RPMI8226 (cell line): Measurements from ENCODE around the gene MRPL51.
A peak's percentile ranks its signal among the peaks of the same experiment; 100 is the strongest.
"Not testable (repeated sequence)": the region's sequence is repeated elsewhere in the genome, so short reads cannot be mapped to it uniquely, and the experiment has no call there.

Source experiments
- DNase-seq: peaks from one replicate; pipeline ENCODE4 v3.0.0-alpha.2; 2015

Gene MRPL51

DNA sequence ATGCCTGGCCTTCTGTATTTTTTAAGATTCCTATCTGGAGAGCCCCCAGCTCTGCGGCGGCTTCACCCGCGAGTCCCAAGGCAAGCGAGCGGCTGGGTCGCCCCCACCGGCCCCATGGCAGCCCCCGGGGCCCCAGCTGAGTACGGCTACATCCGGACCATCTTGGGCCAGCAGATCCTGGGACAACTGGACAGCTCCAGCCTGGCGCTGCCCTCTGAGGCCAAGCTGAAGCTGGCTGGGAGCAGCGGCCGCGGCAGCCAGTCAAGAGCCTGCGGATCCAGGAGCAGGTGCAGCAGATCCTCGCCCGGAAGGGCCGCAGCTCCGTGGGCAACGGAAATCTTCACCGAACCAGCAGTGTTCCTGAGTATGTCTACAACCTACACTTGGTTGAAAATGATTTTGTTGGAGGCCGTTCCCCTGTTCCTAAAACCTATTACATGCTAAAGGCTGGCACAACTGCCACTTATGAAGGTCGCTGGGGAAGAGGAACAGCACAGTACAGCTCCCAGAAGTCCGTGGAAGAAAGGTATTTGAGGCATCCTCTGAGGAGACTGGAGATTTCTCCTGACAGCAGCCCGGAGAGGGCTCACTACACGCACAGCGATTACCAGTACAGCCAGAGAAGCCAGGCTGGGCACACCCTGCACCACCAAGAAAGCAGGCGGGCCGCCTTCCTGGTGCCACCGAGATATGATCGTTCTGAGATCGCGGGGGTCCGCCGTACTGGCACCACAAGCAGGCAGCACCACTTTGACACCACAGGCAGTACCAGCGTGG, 15.3 kb downstream of the MRPL51 start:
- not testable (repeated sequence) for DNase-seq

DNA sequence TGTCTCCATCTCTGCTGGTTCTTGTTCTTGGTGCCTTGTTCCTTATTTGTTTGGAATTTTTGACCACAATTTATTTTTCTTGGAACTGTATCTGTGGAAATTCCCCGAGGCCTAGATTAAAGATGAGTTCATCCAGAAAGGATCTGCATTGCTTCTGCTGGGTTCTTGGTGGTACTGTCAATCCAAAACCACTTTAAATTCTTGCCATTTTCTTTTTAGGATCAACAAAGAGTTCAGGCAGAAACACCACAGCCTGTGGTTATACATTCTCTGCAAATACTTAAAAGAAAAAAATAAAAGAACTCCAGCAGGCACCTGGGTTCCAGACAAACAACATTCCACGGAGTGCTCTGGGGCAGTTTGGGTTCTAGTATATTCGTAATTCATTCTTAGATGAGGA, 16.6 kb downstream of the MRPL51 start:
- no peak for DNase-seq

DNA sequence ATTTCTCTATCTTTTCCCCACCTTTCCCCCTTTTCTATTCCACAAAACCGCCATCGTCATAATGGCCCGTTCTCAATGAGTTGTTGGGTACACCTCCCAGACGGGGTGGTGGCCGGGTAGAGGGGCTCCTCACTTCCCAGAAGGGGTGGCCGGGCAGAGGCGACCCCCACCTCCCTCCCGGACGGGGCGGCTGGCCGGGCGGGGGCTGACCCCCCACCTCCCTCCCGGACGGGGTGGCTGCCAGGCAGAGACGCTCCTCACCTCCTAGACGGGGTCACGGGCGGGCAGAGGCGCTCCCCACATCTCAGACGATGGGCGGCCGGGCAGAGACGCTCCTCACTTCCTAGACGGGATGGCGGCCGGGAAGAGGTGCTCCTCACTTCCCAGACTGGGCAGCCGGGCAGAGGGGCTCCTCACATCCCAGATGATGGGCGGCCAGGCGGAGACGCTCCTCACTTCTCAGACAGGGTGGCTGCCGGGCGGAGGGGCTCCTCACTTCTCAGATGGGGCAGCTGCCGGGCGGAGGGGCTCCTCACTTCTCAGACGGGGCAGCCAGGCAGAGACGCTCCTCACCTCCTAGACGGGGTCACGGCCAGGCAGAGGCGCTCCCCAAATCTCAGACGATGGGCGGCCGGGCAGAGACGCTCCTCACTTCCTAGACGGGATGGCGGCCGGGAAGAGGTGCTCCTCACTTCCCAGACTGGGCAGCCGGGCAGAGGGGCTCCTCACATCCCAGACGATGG, 17.7 kb downstream of the MRPL51 start:
- not testable (repeated sequence) for DNase-seq

DNA sequence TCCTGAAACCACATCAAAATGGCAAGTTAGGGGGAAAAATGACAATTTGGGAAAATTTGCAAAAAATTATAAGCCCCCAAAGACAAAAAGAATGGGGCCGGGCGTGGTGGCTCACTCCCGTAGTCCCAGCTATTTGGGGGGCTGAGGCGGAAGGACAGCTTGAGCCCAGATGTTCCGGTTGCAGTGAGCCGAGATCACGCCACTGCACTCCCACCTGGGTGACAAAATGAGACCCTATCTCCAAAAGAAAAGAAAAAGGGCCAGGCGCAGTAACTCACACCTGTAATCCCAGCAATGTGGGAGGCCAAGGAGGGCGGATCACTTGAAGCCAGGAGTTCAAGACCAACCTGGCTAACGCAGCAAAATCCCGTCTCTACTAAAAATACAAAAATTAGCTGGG, 20.6 kb downstream of the MRPL51 start:
- no peak for DNase-seq

DNA sequence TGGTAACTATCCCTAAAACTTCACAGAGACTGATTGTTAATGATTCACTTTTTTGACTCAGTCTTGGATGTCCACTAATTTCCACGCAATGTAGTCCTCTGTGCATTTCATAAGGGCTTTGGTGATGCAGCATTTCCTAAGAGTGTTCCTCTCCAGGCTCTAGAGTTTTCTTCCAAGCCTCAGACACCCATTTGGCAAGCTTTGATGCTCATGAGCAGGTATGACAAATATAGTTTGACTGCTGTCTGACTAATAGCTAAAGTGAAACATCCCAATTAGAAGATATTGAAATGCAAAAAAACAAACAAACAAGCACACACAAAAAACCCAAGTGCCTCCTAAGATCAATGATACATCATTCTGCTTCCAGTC, 21.1 kb downstream of the MRPL51 start:
- DNase-seq: no peak

DNA sequence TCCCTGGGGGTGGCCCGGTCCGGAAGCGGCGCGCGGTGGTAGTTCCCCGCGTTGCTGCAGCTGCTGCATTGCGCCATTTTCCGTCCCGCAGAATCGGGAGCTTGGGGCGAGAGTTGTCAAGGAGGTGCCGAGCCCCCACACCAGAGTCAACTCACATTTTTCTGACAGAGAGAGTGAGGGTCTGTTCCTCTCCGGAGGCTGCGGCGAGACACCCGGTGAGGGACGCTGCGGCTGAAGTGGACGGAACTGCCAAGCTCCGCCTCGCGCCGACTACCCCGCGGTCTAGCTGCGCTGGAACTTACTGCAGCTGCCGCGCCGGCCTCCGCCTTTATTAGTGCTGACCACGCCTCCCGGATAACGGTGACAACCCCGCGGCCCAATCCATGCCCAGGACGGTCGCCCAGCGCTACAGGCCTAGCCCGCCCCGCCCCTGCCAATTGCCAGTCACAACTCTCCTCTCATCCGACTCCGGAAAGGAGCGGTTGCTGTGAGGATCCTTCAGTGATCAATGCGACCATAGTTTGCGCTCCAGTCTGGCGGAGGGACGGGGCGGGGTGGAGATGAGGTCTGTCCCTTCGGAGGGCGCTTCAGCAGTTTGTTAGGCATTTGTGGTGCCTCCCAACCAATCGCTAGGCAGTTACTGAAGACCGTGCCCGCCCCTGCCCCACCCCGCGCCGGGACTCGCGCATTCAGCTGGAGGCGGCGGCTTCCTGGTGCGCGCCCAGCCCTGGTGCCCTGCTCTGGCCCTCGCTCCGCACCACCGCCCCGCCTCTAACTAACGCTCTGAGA, 22.5 kb downstream of the MRPL51 start, which contains the start of gene VAMP1:
Gene VAMP1 (minus strand): TSS at position 303 of the 789 bp plus-strand sequence. CDS start 146 bp downstream, at position 157.
- DNase-seq: peak; percentile 97

DNA sequence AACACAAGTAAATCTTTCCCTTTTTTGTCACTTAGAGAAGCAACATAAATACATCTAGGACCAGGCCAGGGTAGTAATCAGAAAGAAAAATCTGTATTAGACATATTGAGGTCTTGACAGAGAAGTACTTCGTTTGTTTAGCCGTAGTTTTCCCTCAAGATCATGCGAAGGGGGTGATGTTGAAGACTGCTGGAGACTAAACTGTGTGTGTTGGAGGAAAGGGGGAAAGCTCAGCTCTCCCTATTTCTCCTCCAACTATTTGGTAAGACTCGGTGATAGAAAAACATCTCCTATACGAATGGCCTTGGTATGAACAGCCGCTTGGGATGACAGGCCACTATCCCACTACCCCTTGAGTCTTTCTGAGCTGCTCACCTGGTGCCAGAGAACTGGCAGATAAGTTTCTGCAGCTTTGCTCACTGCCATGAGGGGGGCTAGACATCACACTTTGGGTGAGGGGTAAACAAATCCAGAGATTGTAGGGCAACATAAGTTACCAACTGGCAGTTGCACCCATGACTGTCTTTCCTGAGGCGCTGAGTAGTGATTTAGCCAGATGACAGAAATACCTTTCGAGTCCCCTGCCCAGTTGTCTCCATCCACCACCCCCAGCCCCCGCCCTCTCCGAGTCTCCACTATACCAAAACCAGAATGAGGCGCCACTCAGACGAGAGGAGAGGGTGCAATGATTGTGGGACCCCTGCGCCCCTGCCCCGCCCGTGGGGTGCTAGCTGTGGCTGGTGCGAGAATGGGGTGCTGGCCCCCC, 23.3 kb downstream of the MRPL51 start:
- peak; percentile 16 for DNase-seq

DNA sequence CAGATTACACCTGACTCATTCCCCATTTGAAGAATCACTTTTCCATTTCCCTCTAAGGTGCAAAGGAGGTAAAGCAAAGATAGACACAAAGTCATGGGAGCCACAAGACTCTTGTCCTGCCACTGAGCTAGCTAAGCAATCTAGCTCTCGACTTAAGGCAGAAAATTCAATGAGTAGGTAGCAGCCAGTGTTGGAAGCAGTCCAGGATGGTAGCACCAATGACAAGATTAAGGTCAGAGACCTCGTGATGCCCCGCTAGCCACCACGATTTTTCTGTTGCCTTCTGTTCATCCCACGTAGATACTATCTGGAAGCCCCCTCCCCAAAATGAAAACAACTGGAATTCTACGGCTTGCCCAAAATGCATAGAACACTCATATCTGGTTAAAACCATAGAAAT, 24.0 kb downstream of the MRPL51 start:
- peak; percentile 54 for DNase-seq

DNA sequence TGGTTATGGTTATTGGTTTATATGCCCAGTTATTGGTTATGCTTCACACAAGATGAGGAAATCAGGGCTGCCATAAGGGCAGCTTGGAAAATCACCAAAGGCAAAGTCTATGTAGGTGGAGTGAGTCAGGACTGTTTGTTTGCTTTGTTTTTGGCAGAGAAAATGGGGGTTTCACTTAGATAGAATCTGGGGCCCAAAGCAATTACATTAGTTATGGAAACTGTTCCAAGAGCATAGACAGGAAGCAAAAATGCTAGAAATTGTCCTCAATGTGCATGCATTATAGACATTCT, 24.8 kb downstream of the MRPL51 start:
- no peak for DNase-seq

DNA sequence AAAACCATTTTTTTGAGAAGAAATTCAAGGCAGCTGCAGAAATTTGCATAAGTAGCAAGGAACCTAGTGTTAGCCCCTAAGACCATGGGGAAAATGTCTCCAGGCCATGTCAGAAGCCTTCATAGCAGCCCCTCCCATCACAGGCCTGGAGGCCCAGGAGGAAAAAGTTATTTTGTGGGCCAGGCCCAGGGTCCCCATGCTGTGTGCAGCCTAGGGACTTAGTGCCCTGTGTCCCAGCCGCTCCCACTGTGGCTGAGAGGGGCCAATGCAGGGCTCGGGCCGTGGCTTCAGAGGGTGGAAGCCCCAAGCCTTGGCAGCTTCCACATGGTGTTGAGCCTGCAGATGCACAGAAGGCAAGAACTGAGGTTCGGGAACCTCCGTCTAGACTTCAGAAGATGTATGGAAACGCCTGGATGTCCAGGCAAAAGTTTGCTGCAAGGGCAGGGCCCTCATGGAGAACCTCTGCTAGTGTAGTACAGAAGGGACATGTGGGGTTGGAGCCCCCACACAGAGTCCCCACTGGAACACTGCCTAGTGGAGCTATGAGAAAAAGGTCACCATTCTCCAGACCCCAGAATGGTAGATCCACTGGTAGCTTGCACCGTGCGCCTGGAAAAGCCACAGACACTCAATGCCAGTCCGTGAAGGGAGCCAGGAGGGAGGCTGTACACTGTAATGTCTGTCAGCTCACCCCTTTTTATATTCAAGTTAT, 25.3 kb downstream of the MRPL51 start:
- DNase-seq: not testable (repeated sequence)

DNA sequence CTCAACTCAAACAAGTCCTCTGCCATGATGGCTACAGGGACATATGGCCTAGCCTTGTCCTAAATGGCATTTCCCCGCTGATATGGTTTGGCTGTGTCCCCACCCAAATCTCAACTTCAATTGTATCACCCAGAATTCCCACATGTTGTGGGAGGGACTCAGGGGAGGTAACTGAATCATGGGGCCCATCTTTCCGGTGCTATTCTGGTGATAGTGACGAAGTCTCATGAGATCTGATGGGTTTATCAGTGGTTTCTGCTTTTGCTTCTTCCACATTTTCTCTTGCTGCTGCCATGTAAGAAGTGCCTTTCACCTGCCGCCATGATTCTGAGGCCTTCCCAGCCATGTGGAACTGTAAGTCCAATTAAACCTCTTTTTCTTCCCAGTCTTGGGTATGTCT, 26.3 kb downstream of the MRPL51 start:
- not testable (repeated sequence) for DNase-seq

DNA sequence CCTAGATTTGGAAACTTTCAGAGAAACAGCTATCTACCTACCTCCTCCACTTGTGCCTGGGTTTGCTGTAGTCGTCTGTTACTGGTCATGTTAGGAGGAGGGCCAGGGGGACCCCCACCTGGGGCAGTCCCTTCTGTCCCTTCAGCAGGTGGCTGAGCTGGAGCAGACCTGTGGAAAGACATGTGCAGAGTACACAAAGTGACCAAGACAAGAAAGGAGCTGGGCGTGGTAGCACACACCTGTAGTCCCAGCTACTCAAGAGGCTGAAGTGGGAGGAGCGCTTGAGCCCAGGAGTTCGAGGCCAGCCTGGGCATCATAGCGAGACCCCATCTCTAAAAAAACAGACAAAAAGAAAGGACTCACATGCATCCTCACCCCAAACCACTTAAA, 26.9 kb downstream of the MRPL51 start:
- DNase-seq: no peak

DNA sequence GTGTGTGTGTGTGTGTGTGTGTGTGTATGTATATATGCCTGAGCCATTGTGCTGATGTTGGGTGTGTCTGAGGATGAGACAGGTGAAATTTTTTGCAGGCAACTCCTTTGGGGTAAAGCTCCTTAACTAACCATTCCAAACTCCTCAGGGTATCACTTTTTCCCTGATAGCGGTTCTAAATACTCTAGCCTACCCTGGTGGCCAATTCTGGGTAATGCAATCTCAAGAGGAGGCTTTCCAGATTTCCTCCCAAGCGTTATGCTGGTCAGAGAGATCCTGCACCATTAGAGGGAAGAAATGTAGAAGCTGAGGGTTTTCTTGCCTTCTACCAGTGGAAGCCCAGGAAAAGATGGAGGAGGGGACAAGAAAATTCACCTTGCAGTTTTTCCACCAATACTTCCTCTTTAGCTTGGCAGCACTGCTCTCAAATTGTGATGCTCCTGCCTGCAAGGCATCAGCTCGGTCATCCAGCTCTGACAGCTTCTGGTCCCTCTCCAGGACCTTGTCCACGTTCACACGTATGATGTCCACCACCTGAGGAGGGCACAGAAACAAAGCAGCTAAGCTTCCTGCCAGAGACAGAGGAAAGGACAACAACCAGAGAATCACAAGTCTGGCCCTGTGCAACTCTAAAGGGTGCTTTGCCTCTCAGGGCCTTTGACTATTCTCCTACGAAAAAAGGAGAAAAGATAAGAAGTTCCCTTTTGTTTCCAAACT, 27.4 kb downstream of the MRPL51 start:
- peak; percentile 66 for DNase-seq

DNA sequence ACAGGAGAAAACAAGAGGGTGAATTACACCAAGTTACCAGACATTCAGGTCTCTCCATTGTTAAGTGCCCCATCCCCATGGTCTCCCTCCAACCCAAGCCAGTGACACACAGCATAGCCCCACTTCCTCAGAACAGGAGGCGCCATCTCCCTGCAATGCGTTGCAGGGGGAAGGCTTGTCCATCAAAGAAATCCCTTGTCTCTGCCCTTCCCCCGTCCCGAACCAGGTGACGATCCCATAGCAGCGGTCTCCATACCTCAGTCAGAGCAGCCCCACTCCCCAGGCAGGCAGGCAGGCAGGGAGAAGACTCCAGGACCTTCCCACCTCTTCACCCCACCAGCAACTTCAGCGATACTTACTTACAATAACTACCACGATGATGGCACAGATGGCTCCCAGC, 28.5 kb downstream of the MRPL51 start:
- no peak for DNase-seq

DNA sequence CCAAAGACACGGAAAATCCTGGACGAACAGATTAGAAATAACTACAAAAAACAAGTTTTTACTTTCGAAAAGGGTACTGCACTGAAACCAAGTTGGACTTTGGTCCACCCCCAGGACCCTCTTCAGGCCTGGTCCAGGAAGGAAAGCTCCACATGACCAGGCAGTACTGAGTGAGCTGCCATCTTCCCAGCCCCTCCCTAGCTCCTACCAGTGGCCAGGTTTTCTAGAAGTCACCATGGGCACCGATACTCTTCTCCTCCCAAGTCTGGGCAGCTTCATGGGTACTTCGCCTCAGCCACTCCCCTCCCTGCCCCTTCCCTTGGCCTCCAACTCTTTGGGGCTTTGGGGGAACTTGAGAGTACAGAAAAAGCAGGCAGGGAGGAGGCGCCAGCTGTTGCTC, 29.2 kb downstream of the MRPL51 start:
- no peak for DNase-seq

DNA sequence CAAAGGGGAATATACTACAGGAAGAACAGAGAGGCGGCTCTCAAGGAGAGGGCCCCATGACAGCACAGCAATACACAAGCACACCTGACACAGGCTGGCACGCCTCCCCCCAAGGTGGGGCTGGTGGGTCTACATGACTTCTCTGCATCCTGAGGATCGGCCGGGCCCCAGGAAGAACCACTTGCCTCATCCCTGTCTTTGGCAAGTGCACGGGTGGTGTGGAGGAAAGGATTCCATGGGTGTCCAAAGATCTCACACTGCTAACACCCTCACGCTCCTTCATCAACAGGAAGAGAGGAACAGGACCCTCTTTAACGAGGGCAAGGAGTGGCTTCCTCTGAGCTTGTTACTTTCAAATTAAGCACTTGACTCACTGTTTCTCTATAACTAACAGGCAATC, 29.8 kb downstream of the MRPL51 start:
- DNase-seq: no peak

DNA sequence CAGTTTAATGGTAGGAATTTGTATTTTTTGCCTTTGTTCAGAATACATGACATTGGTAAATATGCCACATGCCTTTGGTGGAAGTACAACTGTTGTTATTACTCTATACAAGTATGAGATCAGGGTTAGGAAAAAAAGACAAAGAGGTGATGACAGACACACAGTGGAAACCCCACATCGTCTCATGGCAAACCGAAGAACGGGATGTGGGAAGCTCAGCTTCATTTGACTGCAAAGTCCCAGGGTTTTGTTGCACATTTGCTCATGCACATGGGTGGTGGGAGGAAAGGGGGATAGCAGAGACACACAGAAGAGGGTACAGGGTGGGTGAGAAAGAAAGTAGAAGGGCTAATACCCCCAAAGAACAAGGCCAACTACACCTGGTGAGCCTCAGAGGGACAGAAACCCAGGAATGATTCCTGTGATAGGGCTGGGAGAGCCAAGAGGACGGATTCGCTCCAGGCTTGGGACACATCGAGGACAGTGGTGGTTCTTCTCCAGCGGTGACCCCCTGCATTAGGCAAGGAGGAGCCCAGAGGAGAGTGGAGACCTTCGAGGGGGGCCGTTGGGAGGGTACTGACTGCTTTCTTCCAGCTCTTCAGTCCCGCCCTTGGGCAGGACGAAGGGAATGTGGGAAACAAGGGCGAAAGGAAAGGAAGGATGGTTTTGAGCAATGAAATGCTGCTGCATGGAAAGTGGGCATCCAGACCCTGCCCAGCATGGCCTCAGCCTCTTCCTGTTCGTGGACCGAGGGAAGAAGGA, 30.6 kb downstream of the MRPL51 start:
- DNase-seq: no peak

DNA sequence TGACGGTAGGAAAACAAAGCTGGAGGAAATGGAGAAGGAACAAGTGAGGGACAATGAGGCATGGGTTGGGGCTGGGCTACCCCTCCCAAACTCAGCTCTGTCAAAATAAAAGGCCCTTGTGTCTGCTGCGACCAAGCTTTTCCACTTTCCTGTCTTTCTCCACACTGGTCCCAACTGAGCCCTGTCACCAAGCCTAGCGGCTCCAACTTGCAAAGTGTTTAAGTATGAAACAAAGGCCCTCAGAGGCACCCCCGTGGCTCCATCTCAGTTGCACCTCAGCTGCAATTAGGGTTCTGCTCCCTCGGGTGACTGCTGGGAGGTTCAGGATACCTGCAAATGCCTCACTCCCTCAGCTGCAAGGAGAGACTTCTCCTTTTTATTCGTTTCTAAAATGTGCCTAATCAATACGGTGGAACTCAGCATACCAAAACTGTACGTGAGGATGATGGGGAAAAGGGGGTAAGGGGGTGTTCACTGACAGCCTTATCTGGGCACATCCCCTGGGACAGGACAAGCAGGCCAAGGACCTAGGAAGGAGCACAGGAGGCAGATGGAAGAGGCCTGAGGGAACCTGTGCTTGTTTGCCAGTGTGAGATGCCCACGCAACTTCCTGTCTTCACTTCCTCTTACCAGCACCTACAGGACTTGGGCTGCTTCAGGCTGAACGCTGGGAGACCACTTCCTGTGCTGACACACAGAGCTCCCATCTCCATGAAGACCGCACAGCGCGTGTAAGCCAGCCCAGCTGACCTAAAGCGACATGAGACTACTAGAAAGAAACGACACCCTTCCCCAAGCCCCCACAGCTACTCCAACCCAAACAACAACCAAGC, 31.4 kb downstream of the MRPL51 start:
- peak; percentile 93 for DNase-seq

DNA sequence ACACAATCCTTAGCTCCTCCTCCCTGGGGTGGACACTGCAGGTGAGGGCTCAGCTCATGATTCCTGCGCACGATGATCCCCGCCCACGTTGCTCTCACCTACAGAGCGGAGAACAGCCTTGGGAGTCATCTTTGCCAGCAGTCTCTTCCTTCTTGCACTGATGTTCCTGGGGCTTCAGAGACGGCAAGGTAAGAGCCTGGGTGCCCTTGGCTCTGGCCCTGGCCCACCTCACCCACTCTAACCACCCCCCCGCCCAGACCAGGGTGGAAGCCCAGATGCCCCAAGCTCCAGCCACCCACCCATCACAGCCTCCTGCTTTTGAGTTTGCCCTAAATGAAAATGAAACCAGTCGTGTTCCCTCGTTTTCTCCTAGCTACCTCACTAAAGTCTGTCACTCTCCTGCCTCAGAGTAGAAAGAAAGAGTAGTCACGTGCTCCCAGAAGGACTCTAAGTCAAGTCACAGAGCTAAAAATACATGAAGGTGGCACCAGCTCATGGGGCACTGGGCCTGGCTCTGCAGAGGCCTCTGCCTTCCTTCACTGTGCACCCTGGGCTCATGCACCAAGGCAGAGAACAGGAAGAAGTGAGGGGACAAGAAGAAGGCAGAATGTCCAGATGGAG, 32.2 kb downstream of the MRPL51 start:
- DNase-seq: peak; percentile 64

DNA sequence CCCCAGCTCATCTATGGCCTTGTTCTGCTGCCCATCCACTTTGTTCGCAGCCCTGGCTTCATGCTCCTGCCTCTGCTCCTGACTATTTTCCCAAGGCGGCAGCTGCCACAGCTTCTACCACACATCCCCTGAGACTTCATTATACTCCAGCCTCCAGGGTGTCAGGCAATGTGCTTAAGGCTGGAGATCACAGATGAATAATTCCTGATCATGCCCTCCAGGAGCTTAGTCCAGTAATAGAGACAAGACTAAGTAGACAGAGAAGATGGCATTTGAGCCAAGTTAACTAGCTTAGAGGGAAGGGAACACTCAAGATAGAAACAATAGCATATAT, 34.1 kb downstream of the MRPL51 start:
- no peak for DNase-seq
